IPS DF 4.7 (cell line): ENCODE results near the gene FOXN4.
"Not testable (repeated sequence)": the region's sequence is repeated elsewhere in the genome, so short reads cannot be mapped to it uniquely, and the experiment has no call there.

Experiments
- DNase-seq: peaks from one replicate; pipeline ENCODE4 v3.0.0-alpha.2; 2013; ENCODE audit warnings: low spot score; ENCODE audit errors: extremely low read depth

Gene FOXN4

GRCh38 chr12:109308534-109309380 lies at the start of gene FOXN4:
TSS of gene FOXN4 (minus strand) at chr12:109309284. CDS start at chr12:109308321, 963 bp downstream.
- no peak for DNase-seq

- DNase-seq = no peak
Observed at GRCh38 chr12:109358154-109358869, 49.2 kb upstream of the FOXN4 start.

GRCh38 chr12:109357032-109357431 lies 47.9 kb upstream of the FOXN4 start:
- DNase-seq = no peak

GRCh38 chr12:109356577-109356976 lies 47.5 kb upstream of the FOXN4 start:
- DNase-seq = no peak

- no peak for DNase-seq
Observed at GRCh38 chr12:109352184-109352583, 43.1 kb upstream of the FOXN4 start.

- no peak for DNase-seq
Observed at GRCh38 chr12:109347589-109347988, 38.5 kb upstream of the FOXN4 start, which contains the start of gene MYO1H. TSS of gene MYO1H (plus strand) at chr12:109347900. CDS start at chr12:109347961, 61 bp downstream.

GRCh38 chr12:109346920-109347319 lies 37.8 kb upstream of the FOXN4 start:
- DNase-seq = no peak

- DNase-seq = no peak
Observed at GRCh38 chr12:109345428-109345827, 36.3 kb upstream of the FOXN4 start.

GRCh38 chr12:109343677-109344076 lies 34.6 kb upstream of the FOXN4 start:
- no peak for DNase-seq

GRCh38 chr12:109336593-109336992 lies 27.5 kb upstream of the FOXN4 start:
- DNase-seq = no peak

- no peak for DNase-seq
Observed at GRCh38 chr12:109334887-109335286, 25.8 kb upstream of the FOXN4 start.

GRCh38 chr12:109331301-109331952 lies 22.3 kb upstream of the FOXN4 start:
- DNase-seq = no peak

GRCh38 chr12:109330282-109331230 lies 21.5 kb upstream of the FOXN4 start:
- DNase-seq = no peak

GRCh38 chr12:109329686-109330085 lies 20.6 kb upstream of the FOXN4 start:
- no peak for DNase-seq

GRCh38 chr12:109329003-109329402 lies 19.9 kb upstream of the FOXN4 start:
- no peak for DNase-seq

GRCh38 chr12:109321294-109321693 lies 12.2 kb upstream of the FOXN4 start:
- DNase-seq = not testable (repeated sequence)

- DNase-seq = no peak
Observed at GRCh38 chr12:109310247-109311125, 1.4 kb upstream of the FOXN4 start.

GRCh38 chr12:109309381-109310246 lies 530 bp upstream of the FOXN4 start:
- no peak for DNase-seq

GRCh38 chr12:109307051-109307450 lies 2.0 kb downstream of the FOXN4 start:
- no peak for DNase-seq
